DOHH2 (cell line): ENCODE measurements around the gene EHHADH.

Experiments used
- H3F3A ChIP-seq: fragments of 200-600 bp; sonication (generic), shearing (Covaris generic); 2 replicates; pipeline ENCODE4 v1.6.0; 2016; ENCODE audit warnings: antibody characterized with exemption, mild to moderate bottlenecking; ENCODE audit not compliant: control insufficient read depth, insufficient read depth
- H3K27ac ChIP-seq: fragments of 200-600 bp; sonication (generic); 2 replicates; pipeline ENCODE4 v1.5.1; 2014; ENCODE audit warnings: low read depth, mild to moderate bottlenecking, low read length, moderate library complexity
- H3K27me3 ChIP-seq: fragments of 200-600 bp; sonication (generic); 2 replicates; pipeline ENCODE4 v1.6.1; 2014; ENCODE audit warnings: mild to moderate bottlenecking, low read length, mixed read lengths; ENCODE audit not compliant: control insufficient read depth
- H3K36me3 ChIP-seq: fragments of 200-600 bp; sonication (generic); 2 replicates; pipeline ENCODE4 v1.6.1; 2014; ENCODE audit warnings: mild to moderate bottlenecking, low read length, moderate library complexity, mixed read lengths; ENCODE audit not compliant: control insufficient read depth
- H3K4me1 ChIP-seq: fragments of 200-600 bp; sonication (generic); 2 replicates; pipeline ENCODE4 v1.6.1; 2014; ENCODE audit warnings: mild to moderate bottlenecking, low read length, mixed read lengths; ENCODE audit not compliant: control insufficient read depth
- H3K4me2 ChIP-seq: fragments of 200-600 bp; sonication (generic); 2 replicates; pipeline ENCODE4 v1.6.0; 2014; ENCODE audit warnings: mild to moderate bottlenecking, low read length, moderate library complexity
- H3K4me3 ChIP-seq: fragments of 200-600 bp; sonication (generic); 2 replicates; pipeline ENCODE4 v1.5.1; 2014; ENCODE audit warnings: mild to moderate bottlenecking, low read length, mixed read lengths
- H3K79me2 ChIP-seq: fragments of 200-600 bp; sonication (generic); 2 replicates; pipeline ENCODE4 v1.6.1; 2014; ENCODE audit warnings: mild to moderate bottlenecking, low read length, mixed read lengths; ENCODE audit not compliant: control insufficient read depth
- H3K9me2 ChIP-seq: fragments of 200-600 bp; sonication (generic); replicated peaks from 2 replicates; pipeline ENCODE4 v1.6.1; 2014; ENCODE audit warnings: mild to moderate bottlenecking, low read length, mixed read lengths; ENCODE audit not compliant: control insufficient read depth
- H3K9me3 ChIP-seq: fragments of 200-600 bp; sonication (generic); 2 replicates; pipeline ENCODE4 v1.6.1; 2014; ENCODE audit warnings: antibody characterized with exemption, low read length, mixed read lengths; ENCODE audit not compliant: control insufficient read depth, insufficient read depth
- H4K20me1 ChIP-seq: fragments of 200-600 bp; sonication (generic); 2 replicates; pipeline ENCODE4 v1.6.0; 2014; ENCODE audit warnings: low read depth, mild to moderate bottlenecking, antibody characterized with exemption, low read length, moderate library complexity; ENCODE audit not compliant: control insufficient read depth, insufficient read depth
- EZH2phosphoT487 ChIP-seq: fragments of 200-600 bp; sonication (generic); IDR thresholded peaks from 2 replicates; pipeline ENCODE4 v1.6.1; 2017; ENCODE audit warnings: borderline replicate concordance, mild to moderate bottlenecking, antibody characterized with exemption, low read length, moderate library complexity, mixed read lengths
- TF ChIP-seq, protein P1 (sequence below): fragments of 200-600 bp; sonication (generic); IDR thresholded peaks from one replicate; pipeline ENCODE4 v1.5.1; 2014; ENCODE audit warnings: antibody characterized with exemption, mild to moderate bottlenecking, low read depth, low read length; ENCODE audit not compliant: poor library complexity, severe bottlenecking

Gene EHHADH

DNA sequence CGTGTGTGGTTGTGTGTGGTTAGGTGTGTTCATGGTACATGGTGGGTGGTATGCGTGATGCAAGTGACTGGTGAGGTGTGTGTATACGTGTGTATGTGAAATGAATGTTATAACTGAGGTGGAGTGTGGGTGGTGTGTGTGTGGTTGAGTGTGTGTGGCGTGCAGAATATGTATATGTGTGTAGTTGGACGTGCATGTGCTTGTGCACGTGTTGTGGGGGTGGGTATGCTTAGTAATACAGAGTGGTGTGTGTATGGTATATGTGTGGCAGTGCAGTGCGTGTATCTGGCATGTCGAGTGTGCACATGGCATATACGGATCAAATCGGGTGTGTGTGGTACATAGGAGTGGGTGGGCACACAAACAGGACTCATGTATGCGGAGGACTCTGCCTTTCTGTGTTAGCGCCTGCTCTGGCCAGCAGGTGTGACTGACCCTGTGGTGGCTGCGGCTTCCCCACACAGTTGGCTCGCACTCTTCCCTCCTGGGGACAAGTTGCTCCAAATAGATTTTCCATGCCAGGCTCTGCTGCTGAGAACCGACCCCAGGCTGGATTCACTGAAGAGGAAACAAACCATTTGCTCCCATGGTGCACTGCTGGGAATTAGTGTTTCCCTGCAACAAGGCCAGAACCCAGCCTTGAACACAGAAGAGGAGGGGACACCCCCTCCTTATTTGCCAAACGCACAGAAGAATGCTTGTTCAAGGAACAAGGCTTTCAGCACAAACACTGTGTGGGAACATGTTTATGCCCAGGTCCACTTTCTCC lies 99.8 kb downstream of the EHHADH start:
- H3K36me3 ChIP-seq = no peaks in the 10 kb centered on the region
- H3K4me1 ChIP-seq = no peaks in the 10 kb centered on the region
- H3K4me2 ChIP-seq = no peak overlapping the region
- H3K79me2 ChIP-seq = no peaks in the 10 kb centered on the region
- no peaks in the 10 kb centered on the region for H4K20me1 ChIP-seq
- H3K9me3 ChIP-seq = no peaks in the 10 kb centered on the region
- no peaks in the 10 kb centered on the region for H3F3A ChIP-seq
- no peaks in the 10 kb centered on the region for H3K9me2 ChIP-seq
- H3K27ac ChIP-seq = no peak overlapping the region
- peaks cover 45% of the 10 kb centered on the region for H3K27me3 ChIP-seq
- no peak overlapping the region for H3K4me3 ChIP-seq
- TF ChIP-seq EZH2phosphoT487 = no peak
- TF ChIP-seq, protein P1, sequence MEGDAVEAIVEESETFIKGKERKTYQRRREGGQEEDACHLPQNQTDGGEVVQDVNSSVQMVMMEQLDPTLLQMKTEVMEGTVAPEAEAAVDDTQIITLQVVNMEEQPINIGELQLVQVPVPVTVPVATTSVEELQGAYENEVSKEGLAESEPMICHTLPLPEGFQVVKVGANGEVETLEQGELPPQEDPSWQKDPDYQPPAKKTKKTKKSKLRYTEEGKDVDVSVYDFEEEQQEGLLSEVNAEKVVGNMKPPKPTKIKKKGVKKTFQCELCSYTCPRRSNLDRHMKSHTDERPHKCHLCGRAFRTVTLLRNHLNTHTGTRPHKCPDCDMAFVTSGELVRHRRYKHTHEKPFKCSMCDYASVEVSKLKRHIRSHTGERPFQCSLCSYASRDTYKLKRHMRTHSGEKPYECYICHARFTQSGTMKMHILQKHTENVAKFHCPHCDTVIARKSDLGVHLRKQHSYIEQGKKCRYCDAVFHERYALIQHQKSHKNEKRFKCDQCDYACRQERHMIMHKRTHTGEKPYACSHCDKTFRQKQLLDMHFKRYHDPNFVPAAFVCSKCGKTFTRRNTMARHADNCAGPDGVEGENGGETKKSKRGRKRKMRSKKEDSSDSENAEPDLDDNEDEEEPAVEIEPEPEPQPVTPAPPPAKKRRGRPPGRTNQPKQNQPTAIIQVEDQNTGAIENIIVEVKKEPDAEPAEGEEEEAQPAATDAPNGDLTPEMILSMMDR = no peak

- Histone ChIP-seq H4K20me1 (no peaks in the 10 kb centered on the region), H3K4me1 (no peaks in the 10 kb centered on the region), H3F3A (no peaks in the 10 kb centered on the region), H3K9me2 (no peaks in the 10 kb centered on the region), H3K27me3 (peaks cover 37% of the 10 kb centered on the region), H3K36me3 (no peaks in the 10 kb centered on the region), H3K4me2 (peak overlapping the region; percentile 30; the same call in 1 of the 2 replicates), H3K27ac (no peak overlapping the region), H3K79me2 (no peaks in the 10 kb centered on the region), H3K4me3 (0 out of 2 replicates have a peak overlapping the region, but pooled peaks have one; percentile 24), H3K9me3 (no peaks in the 10 kb centered on the region)
- TF ChIP-seq EZH2phosphoT487 = no peak
- TF ChIP-seq, protein P1 = no peak
These were observed 100.6 kb downstream of the EHHADH start for GRCh38 chr3:185153171-185153771.

DNA sequence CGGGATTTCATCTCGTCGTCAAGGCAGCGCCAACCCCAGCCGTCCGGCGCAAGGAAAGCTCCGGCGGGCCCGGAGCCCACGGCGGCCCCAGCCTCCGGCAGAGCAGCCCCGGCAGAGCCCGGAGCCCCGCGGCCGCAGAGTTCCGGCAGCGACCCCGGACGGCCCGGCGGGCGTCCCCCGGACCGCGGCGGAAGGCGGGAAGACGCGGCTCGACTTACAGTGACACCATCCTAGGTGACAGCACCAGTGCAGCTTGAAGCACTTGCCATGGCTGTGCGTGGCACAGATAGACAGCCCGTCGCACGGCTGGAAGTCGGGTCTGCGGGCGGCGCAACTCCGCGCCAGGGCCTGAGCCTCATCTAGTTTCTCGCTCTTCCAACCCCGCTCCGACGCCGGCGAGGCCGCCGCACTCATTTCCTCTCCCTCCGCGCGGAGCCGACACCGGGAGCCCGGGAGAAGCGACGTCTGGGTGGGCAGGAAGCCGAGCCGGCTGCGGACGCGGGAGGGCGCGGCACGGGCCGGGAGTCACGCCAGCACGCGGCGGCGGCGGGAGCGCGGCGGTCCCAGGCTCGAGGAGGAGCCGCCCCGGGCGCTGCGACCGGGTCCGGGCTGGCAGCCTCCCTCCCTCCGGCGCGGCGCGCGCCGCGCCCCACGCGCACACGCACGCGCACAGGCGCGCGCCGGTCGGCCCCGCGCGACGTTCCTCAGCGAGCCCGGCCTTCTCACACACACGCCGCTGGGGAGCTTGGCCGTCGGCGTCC lies 101.3 kb downstream of the EHHADH start, which contains the start of gene C3orf70:
Gene C3orf70, minus strand, starts transcription at position 651 of the 761 bp plus-strand sequence. Its CDS starts 237 bp downstream, at position 414.
- TF ChIP-seq EZH2phosphoT487 = no peak
- TF ChIP-seq, protein P1 = no peak
- no peaks in the 10 kb centered on the region for H3K4me1 ChIP-seq
- H3K27me3 ChIP-seq = peaks cover 33% of the 10 kb centered on the region
- H3K36me3 ChIP-seq = no peaks in the 10 kb centered on the region
- H3K4me3 ChIP-seq = peak within 1 kb of the TSS; percentile 49
- no peaks in the 10 kb centered on the region for H3K9me3 ChIP-seq
- H3K4me2 ChIP-seq = peak within 1 kb of the TSS; percentile 59
- H3K79me2 ChIP-seq = no peaks in the 10 kb centered on the region
- H3F3A ChIP-seq = no peaks in the 10 kb centered on the region
- no peaks in the 10 kb centered on the region for H4K20me1 ChIP-seq
- no peaks in the 10 kb centered on the region for H3K9me2 ChIP-seq
- H3K27ac ChIP-seq = no peak within 1 kb of the TSS
